Measurements from ENCODE around the gene ELAVL3. TPM values are rescaled to one million over a fixed set of nuclear protein-coding genes. Genes with fewer than 3 reads are reported as not detected.

The ELAVL3 gene
- total and polyA plus RNA-seq, 8 donors, result 0.04 to 0.31 (median 0.16) TPM; not detected in 1

GRCh38 chr19:11486661-11487503 is 6.0 kb upstream of the ELAVL3 start:
- no peak for ATAC-seq
- DNase-seq, result no peak
- Histone ChIP-seq H3K4me3 (no peak overlapping the region), H3K4me1 (peaks cover 9 to 17% of the 10 kb centered on the region in 2 donors), H3K36me3 (peaks cover 0 to 55% of the 10 kb centered on the region in 2 donors), H3K9me3 (no peaks in the 10 kb centered on the region), H3K27me3 (peaks cover 12 to 21% of the 10 kb centered on the region in 2 donors), H3K27ac (no peak overlapping the region)
- intact Hi-C loops (cut with DNase I), result no loop called here
- TF ChIP-seq CTCF (IDR thresholded peaks at IDR 0.05), result no peak

DNA sequence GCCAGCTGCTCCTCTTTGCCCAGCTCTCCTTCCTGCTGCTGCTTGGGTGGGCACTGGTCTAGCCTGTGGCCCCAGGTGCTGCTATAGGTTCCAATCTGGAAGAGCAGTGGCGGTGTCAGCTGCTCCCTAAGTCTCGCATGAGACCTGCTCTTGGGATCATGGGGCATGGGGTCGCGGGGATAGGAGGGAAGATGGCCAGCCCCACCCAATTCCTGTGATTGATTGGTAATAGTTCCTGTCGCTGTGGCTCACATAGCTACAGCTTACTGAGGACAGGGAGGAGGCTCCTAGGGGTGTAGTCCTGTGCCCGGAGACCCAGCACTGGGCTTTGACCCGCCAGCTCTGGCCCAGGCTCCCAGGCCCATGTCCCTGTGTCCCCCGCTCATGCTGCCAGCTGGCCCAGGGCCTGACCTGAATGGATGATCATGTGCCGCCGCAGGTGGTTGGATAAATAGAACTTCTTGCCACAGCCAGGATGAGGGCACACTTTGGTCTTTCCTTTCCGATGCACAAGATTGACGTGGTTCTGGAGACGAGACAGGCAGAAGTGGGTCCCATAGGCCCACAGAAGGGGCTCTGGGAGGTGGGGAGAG is 4.5 kb upstream of the ELAVL3 start:
- no peak overlapping the region for H3K4me3 ChIP-seq
- DNase-seq (no peak), ATAC-seq (no peak)
- no peaks in the 10 kb centered on the region for H3K9me3 ChIP-seq
- H3K27me3 ChIP-seq, result peaks cover 27 to 36% of the 10 kb centered on the region in 2 donors
- H3K27ac ChIP-seq, result no peak overlapping the region
- TF ChIP-seq CTCF (IDR thresholded peaks at IDR 0.05), result no peak
- intact Hi-C loops (cut with DNase I), result no loop called here
- peaks cover 10 to 32% of the 10 kb centered on the region in 2 donors for H3K4me1 ChIP-seq
- H3K36me3 ChIP-seq, result peaks cover 0 to 43% of the 10 kb centered on the region in 2 donors

- TF ChIP-seq CTCF (IDR thresholded peaks at IDR 0.05), result no peak
- Histone ChIP-seq H3K36me3 (peaks cover 0 to 30% of the 10 kb centered on the region in 2 donors), H3K27me3 (peaks cover 38 to 54% of the 10 kb centered on the region in 2 donors), H3K9me3 (no peaks in the 10 kb centered on the region), H3K27ac (no peak overlapping the region), H3K4me3 (no peak overlapping the region), H3K4me1 (peaks cover 19 to 44% of the 10 kb centered on the region in 2 donors)
- ATAC-seq (no peak), DNase-seq (no peak)
- intact Hi-C loops (cut with DNase I), result no loop called here
These were observed 2.7 kb upstream of the ELAVL3 start for GRCh38 chr19:11483366-11484111.

GRCh38 chr19:11482384-11483050 is 1.7 kb upstream of the ELAVL3 start:
- DNase-seq (peak; percentile 59 to 97 (median 86)), ATAC-seq (peak; percentile 93)
- Histone ChIP-seq H3K36me3 (peaks cover 0 to 29% of the 10 kb centered on the region in 2 donors), H3K4me1 (peaks cover 19 to 44% of the 10 kb centered on the region in 2 donors), H3K27ac (no peak overlapping the region), H3K9me3 (no peaks in the 10 kb centered on the region), H3K27me3 (peaks cover 38 to 65% of the 10 kb centered on the region in 2 donors), H3K4me3 (peak overlapping the region; percentile 13 to 43)
- intact Hi-C loops (cut with DNase I), result no loop called here
- peak; percentile 96 to 98 for TF ChIP-seq CTCF (IDR thresholded peaks at IDR 0.05)

All from left lung (tissue), 10 donors.